Neural cell (in vitro differentiated cells): Measurements from ENCODE around the gene GPATCH2L. TPM values are rescaled to one million over a fixed set of nuclear protein-coding genes. Genes with fewer than 3 reads are reported as not detected.

Experiments
- H2AFZ ChIP-seq: fragments of 200-600, 300-800 bp; sonication (generic), shearing (Covaris generic); 2 replicates; pipeline ENCODE4 v1.6.0; 2014; ENCODE audit warnings: low read depth, mild to moderate bottlenecking, antibody characterized with exemption, low read length, moderate library complexity
- H3F3A ChIP-seq: fragments of 200-600 bp; shearing (Covaris generic); 2 replicates; pipeline ENCODE4 v1.6.1; 2016; ENCODE audit warnings: mild to moderate bottlenecking, moderate library complexity, mixed read lengths, antibody characterized with exemption, low read length; ENCODE audit not compliant: insufficient read depth, poor library complexity, severe bottlenecking
- H3K27ac ChIP-seq: fragments of 200-600, 300-800 bp; sonication (generic), shearing (Covaris generic); 2 replicates; pipeline ENCODE4 v1.5.1; 2014; ENCODE audit warnings: mild to moderate bottlenecking, low read length, moderate library complexity
- H3K27me3 ChIP-seq: fragments of 300-800, 200-600 bp; sonication (generic), shearing (Covaris generic); 2 replicates; pipeline ENCODE4 v1.6.0; 2014; ENCODE audit warnings: mild to moderate bottlenecking, low read depth, low read length, moderate library complexity; ENCODE audit not compliant: insufficient read depth
- H3K36me3 ChIP-seq: fragments of 300-800, 200-600 bp; sonication (generic), shearing (Covaris generic); 2 replicates; pipeline ENCODE4 v1.5.1; 2014; ENCODE audit warnings: mild to moderate bottlenecking, antibody characterized with exemption, low read length, moderate library complexity; ENCODE audit not compliant: insufficient read depth
- H3K4me2 ChIP-seq: fragments of 300-800, 200-600 bp; sonication (generic), shearing (Covaris generic); 2 replicates; pipeline ENCODE4 v1.6.0; 2014; ENCODE audit warnings: mild to moderate bottlenecking, low read length
- H3K4me3 ChIP-seq: fragments of 300-800, 200-600 bp; sonication (generic), shearing (Covaris generic); 2 replicates; pipeline ENCODE4 v1.5.1; 2014; ENCODE audit warnings: mild to moderate bottlenecking, low read length, moderate library complexity
- H3K79me2 ChIP-seq: fragments of 200-600 bp; shearing (Covaris generic); replicated peaks from 2 replicates; pipeline ENCODE4 v1.6.0; 2014; ENCODE audit warnings: mild to moderate bottlenecking, low read length, moderate library complexity; ENCODE audit not compliant: insufficient read depth
- H3K9ac ChIP-seq: fragments of 300-800, 200-600 bp; sonication (generic), shearing (Covaris generic); 2 replicates; pipeline ENCODE4 v1.6.1; 2016; ENCODE audit warnings: mild to moderate bottlenecking, low read length, mixed read lengths
- H3K9me2 ChIP-seq: fragments of 200-600 bp; shearing (Covaris generic); 2 replicates; pipeline ENCODE4 v1.6.1; 2016; ENCODE audit warnings: mild to moderate bottlenecking, low read length, mixed read lengths; ENCODE audit not compliant: insufficient read depth
- H3K9me3 ChIP-seq: fragments of 200-600, 300-800 bp; sonication (generic), shearing (Covaris generic); 2 replicates; pipeline ENCODE4 v1.6.1; 2016; ENCODE audit warnings: mild to moderate bottlenecking, mixed run types, low read length, moderate library complexity, mixed read lengths
- H4K20me1 ChIP-seq: fragments of 200-600 bp; shearing (Covaris generic); 2 replicates; pipeline ENCODE4 v1.6.1; 2016; ENCODE audit warnings: mild to moderate bottlenecking, mixed run types; ENCODE audit not compliant: insufficient read depth
- EP300 ChIP-seq: fragments of 450-650 bp; conservative IDR thresholded peaks from 2 replicates; pipeline ENCODE4 v1.6.1; 2014; ENCODE audit warnings: antibody characterized with exemption, mild to moderate bottlenecking, moderate library complexity; ENCODE audit not compliant: poor library complexity, severe bottlenecking
- EZH2 ChIP-seq: fragments of 200-600, 300-800 bp; shearing (Covaris generic), sonication (generic); IDR thresholded peaks from 2 replicates; pipeline ENCODE4 v1.6.1; 2014; ENCODE audit warnings: antibody characterized with exemption, low read length, borderline replicate concordance, mild to moderate bottlenecking; ENCODE audit not compliant: insufficient read depth, poor library complexity, severe bottlenecking
- MXI1 ChIP-seq: fragments of 450-650 bp; conservative IDR thresholded peaks from 2 replicates; pipeline ENCODE4 v1.6.1; 2014; ENCODE audit warnings: antibody characterized with exemption, mild to moderate bottlenecking; ENCODE audit not compliant: poor library complexity, severe bottlenecking
- POLR2AphosphoS5 ChIP-seq: IDR thresholded peaks from 2 replicates; pipeline ENCODE4 v1.6.1; 2012
- RAD21 ChIP-seq: fragments of 450-650 bp; conservative IDR thresholded peaks from 2 replicates; pipeline ENCODE4 v1.6.1; 2014; ENCODE audit warnings: antibody characterized with exemption, mild to moderate bottlenecking, moderate library complexity
- SMC3 ChIP-seq: fragments of 450-650 bp; conservative IDR thresholded peaks from 2 replicates; pipeline ENCODE4 v1.6.1; 2014; ENCODE audit warnings: antibody characterized with exemption, mild to moderate bottlenecking, moderate library complexity; ENCODE audit not compliant: poor library complexity
- TAF1 ChIP-seq: IDR thresholded peaks from 2 replicates; pipeline ENCODE4 v1.6.1; 2012; ENCODE audit warnings: low read depth
- polyA plus RNA-seq: library from polyadenylated mRNA; depleted of rRNA; stranded (reverse); fragments of >200 nt; gene quantifications from 2 replicates; pipeline ENCODE4 v1.2.3, GENCODE V29; 2014
- TF ChIP-seq, protein P1 (sequence below): fragments of 450-650 bp; IDR thresholded peaks from 2 replicates; pipeline ENCODE4 v1.5.1; 2014; ENCODE audit warnings: antibody characterized with exemption, mild to moderate bottlenecking, moderate library complexity; ENCODE audit not compliant: poor library complexity, severe bottlenecking
- TF ChIP-seq, protein P2 (sequence below): IDR thresholded peaks from 2 replicates; pipeline ENCODE4 v1.6.1; 2012; ENCODE audit warnings: borderline replicate concordance

Gene GPATCH2L
- polyA plus RNA-seq, 1 donor from 2014 or later = 49.6 TPM

DNA sequence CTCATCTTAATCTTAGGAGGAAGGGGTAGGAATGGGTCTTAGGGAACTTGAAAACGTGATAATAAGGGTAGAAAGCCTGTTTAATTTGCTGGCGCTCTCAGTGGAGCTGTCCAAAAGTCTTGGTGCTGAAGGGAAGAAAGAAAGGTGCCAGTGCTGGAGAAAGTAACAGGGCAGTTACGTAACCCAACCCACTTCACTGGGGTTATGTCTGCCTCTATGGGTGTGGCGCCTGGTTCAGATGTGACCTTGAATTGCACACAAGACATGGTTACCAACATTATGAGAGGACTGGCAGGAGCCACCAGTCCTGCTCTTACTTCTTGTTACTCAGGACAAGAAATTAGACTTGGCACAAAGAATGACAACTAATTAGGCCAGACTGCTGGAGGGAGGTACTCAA, 18.6 kb upstream of the GPATCH2L start:
- peaks cover 42% of the 10 kb centered on the region for H3K27me3 ChIP-seq
- H4K20me1 ChIP-seq = no peaks in the 10 kb centered on the region
- no peak for TF ChIP-seq RAD21
- TF ChIP-seq, protein P1, sequence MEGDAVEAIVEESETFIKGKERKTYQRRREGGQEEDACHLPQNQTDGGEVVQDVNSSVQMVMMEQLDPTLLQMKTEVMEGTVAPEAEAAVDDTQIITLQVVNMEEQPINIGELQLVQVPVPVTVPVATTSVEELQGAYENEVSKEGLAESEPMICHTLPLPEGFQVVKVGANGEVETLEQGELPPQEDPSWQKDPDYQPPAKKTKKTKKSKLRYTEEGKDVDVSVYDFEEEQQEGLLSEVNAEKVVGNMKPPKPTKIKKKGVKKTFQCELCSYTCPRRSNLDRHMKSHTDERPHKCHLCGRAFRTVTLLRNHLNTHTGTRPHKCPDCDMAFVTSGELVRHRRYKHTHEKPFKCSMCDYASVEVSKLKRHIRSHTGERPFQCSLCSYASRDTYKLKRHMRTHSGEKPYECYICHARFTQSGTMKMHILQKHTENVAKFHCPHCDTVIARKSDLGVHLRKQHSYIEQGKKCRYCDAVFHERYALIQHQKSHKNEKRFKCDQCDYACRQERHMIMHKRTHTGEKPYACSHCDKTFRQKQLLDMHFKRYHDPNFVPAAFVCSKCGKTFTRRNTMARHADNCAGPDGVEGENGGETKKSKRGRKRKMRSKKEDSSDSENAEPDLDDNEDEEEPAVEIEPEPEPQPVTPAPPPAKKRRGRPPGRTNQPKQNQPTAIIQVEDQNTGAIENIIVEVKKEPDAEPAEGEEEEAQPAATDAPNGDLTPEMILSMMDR = no peak
- TF ChIP-seq, protein P2, sequence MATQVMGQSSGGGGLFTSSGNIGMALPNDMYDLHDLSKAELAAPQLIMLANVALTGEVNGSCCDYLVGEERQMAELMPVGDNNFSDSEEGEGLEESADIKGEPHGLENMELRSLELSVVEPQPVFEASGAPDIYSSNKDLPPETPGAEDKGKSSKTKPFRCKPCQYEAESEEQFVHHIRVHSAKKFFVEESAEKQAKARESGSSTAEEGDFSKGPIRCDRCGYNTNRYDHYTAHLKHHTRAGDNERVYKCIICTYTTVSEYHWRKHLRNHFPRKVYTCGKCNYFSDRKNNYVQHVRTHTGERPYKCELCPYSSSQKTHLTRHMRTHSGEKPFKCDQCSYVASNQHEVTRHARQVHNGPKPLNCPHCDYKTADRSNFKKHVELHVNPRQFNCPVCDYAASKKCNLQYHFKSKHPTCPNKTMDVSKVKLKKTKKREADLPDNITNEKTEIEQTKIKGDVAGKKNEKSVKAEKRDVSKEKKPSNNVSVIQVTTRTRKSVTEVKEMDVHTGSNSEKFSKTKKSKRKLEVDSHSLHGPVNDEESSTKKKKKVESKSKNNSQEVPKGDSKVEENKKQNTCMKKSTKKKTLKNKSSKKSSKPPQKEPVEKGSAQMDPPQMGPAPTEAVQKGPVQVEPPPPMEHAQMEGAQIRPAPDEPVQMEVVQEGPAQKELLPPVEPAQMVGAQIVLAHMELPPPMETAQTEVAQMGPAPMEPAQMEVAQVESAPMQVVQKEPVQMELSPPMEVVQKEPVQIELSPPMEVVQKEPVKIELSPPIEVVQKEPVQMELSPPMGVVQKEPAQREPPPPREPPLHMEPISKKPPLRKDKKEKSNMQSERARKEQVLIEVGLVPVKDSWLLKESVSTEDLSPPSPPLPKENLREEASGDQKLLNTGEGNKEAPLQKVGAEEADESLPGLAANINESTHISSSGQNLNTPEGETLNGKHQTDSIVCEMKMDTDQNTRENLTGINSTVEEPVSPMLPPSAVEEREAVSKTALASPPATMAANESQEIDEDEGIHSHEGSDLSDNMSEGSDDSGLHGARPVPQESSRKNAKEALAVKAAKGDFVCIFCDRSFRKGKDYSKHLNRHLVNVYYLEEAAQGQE = peak; percentile 63
- H3K9me2 ChIP-seq = no peaks in the 10 kb centered on the region
- H3K9me3 ChIP-seq = no peaks in the 10 kb centered on the region
- H3K79me2 ChIP-seq = no peaks in the 10 kb centered on the region
- H3K9ac ChIP-seq = no peak overlapping the region
- H3K4me3 ChIP-seq = no peak overlapping the region
- H3K27ac ChIP-seq = no peak overlapping the region
- no peaks in the 10 kb centered on the region for H3K36me3 ChIP-seq
- no peaks in the 10 kb centered on the region for H3F3A ChIP-seq
- H3K4me2 ChIP-seq = no peak overlapping the region
- no peak overlapping the region for H2AFZ ChIP-seq

DNA sequence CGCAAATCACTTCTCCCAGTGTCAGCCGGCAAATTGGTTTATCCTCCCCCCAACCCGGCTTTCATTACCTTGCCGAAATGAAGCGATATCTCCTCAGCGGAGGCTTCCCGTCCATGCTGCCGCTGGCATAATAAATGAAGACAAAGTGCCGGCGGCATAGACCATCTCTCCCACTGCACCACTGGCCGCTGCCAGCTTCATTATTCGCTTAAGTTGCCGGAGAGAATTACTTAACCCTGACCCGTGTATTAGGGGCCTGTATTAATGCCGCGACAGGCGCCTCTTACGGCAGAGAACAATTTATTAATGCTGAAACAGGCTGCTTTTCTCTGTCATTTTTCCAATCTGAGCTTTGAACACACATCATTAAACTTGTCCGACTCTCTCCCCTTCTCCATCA, 17.5 kb upstream of the GPATCH2L start:
- Histone ChIP-seq H3F3A (no peaks in the 10 kb centered on the region), H3K27me3 (peaks cover 52% of the 10 kb centered on the region), H3K9me2 (no peaks in the 10 kb centered on the region), H3K4me2 (no peak overlapping the region), H3K9me3 (no peaks in the 10 kb centered on the region), H3K4me3 (no peak overlapping the region), H2AFZ (no peak overlapping the region), H3K27ac (no peak overlapping the region), H3K36me3 (no peaks in the 10 kb centered on the region), H4K20me1 (no peaks in the 10 kb centered on the region), H3K79me2 (no peaks in the 10 kb centered on the region), H3K9ac (no peak overlapping the region)
- TF ChIP-seq SMC3 (no peak), MXI1 (no peak), POLR2AphosphoS5 (no peak), RAD21 (no peak), EP300 (no peak), EZH2 (no peak), TAF1 (no peak)
- TF ChIP-seq, protein P2 = no peak
- TF ChIP-seq, protein P1 = no peak
